ENCODE data around the gene FAM13A. TPM values are rescaled to one million over a fixed set of nuclear protein-coding genes. Genes with fewer than 3 reads are reported as not detected.

The FAM13A gene
- polyA plus RNA-seq, 1 experiment: 9.5 TPM

GRCh38 chr4:88720451-88721428 is 336.2 kb downstream of the FAM13A start:
- no peak for DNase-seq (ENCODE audit: low read depth)
- ChIA-PET CTCF (interaction anchor here (0.7 to 1.7 kb wide), 4 partner anchors 14 to 210 kb away, joined by 3 to 4 read pairs (median 3); no protein-coding TSS in a partner anchor), POLR2A (no interaction called here)
- H3K4me3 ChIP-seq (ENCODE audit: low read depth, low read length): no peak overlapping the region
- peaks cover 5% of the 10 kb centered on the region for H3K36me3 ChIP-seq (ENCODE audit: control insufficient read depth, insufficient read depth, low read length)
- no peaks in the 10 kb centered on the region for H3K27me3 ChIP-seq (ENCODE audit: control insufficient read depth, insufficient read depth, low read length)
- no peak for TF ChIP-seq CTCF (IDR thresholded peaks at IDR 0.05; ENCODE audit: insufficient read depth, low read depth, low read length)

DNA sequence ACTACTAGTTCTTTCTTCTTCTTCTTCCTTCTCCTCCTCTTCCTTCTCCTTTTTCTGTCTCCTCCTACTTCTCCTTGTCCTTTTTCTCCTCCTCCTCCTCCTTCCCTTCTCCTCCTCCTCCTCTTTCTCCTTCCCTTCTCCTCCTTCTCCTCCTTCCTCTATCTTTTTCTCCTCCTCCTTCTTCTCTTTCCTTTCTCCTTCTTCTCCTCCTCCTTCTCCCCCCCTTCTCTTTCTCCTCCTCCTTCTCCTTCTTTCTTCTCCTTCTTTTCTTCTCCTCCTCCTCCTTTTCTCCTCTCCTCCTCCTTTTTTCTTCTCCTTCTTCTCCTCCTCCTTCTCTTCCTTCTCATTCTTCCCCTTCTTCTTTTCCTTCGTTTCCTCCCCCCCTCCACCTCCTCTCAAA is 337.6 kb downstream of the FAM13A start:
- H3K27me3 ChIP-seq (ENCODE audit: control insufficient read depth, insufficient read depth, low read length): no peaks in the 10 kb centered on the region
- TF ChIP-seq CTCF (IDR thresholded peaks at IDR 0.05; ENCODE audit: insufficient read depth, low read depth, low read length): no peak
- H3K36me3 ChIP-seq (ENCODE audit: control insufficient read depth, insufficient read depth, low read length): peaks cover 5% of the 10 kb centered on the region
- ChIA-PET CTCF (no interaction called here), POLR2A (no interaction called here)
- no peak overlapping the region for H3K4me3 ChIP-seq (ENCODE audit: low read depth, low read length)
- DNase-seq (ENCODE audit: low read depth): no peak

DNA sequence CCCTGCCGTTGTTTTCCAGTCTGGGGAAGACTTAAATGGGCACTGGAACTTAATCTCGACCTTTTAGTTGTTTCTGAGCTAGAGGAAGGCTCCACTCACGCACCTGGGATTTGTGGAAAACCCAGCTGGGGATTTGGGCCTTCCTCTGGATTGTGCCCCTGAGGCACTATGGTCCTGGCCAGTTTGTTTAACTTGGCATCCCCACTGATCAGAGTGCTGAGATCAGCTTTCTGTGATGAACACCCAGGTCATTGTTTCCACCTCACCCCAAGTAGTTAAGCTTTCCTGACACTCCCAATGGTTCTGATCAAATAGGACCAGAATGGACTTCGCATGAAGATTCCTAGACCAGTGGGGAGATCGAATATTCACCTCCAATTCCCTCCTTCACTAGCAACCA is 338.9 kb downstream of the FAM13A start:
- Histone ChIP-seq H3K36me3 (ENCODE audit: control insufficient read depth, insufficient read depth, low read length) (peaks cover 3% of the 10 kb centered on the region), H3K27me3 (ENCODE audit: control insufficient read depth, insufficient read depth, low read length) (no peaks in the 10 kb centered on the region), H3K4me3 (ENCODE audit: low read depth, low read length) (no peak overlapping the region)
- DNase-seq (ENCODE audit: low read depth): no peak
- POLR2A ChIA-PET: no interaction called here
- CTCF ChIA-PET: interaction anchor here (1.6 kb wide), 1 partner anchor 11 kb away, joined by 4 read pairs; no protein-coding TSS in a partner anchor
- no peak for TF ChIP-seq CTCF (IDR thresholded peaks at IDR 0.05; ENCODE audit: insufficient read depth, low read depth, low read length)

GRCh38 chr4:88713782-88714181 is 343.2 kb downstream of the FAM13A start:
- no peak for TF ChIP-seq CTCF (IDR thresholded peaks at IDR 0.05; ENCODE audit: insufficient read depth, low read depth, low read length)
- H3K36me3 ChIP-seq (ENCODE audit: control insufficient read depth, insufficient read depth, low read length): peaks cover 3% of the 10 kb centered on the region
- POLR2A ChIA-PET: no interaction called here
- DNase-seq (ENCODE audit: low read depth): no peak
- H3K27me3 ChIP-seq (ENCODE audit: control insufficient read depth, insufficient read depth, low read length): no peaks in the 10 kb centered on the region
- H3K4me3 ChIP-seq (ENCODE audit: low read depth, low read length): no peak overlapping the region
- CTCF ChIA-PET: interaction anchor here (0.7 kb wide), 1 partner anchor 42 kb away, joined by 3 read pairs; no protein-coding TSS in a partner anchor

DNA sequence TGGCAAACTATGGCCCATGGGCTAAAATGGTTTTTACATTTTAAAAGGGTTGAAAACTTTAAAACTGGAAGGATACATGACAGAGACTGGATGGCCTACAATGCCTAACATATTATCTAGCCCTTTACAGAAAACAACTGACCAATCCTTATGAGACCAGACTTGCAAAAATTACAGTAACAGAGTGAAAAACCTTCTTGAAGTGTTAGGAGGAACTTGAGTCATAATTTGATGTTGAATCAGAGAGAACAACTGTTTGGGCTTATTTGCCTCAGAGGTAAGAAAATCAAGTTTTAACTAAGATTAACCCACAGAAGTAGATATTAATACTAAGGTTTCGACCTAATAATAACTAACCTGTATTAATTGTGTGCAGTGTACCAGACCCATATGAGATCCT is 347.0 kb downstream of the FAM13A start:
- CTCF ChIA-PET: interaction anchor here (1.6 kb wide), 1 partner anchor 14 kb away, joined by 4 read pairs; no protein-coding TSS in a partner anchor

More for the DNA sequence above, 347.0 kb downstream of the FAM13A start:
- no peak for TF ChIP-seq CTCF (IDR thresholded peaks at IDR 0.05; ENCODE audit: insufficient read depth, low read depth, low read length)
- no peak for DNase-seq (ENCODE audit: low read depth)
- POLR2A ChIA-PET: no interaction called here
- Histone ChIP-seq H3K27me3 (ENCODE audit: control insufficient read depth, insufficient read depth, low read length) (no peaks in the 10 kb centered on the region), H3K36me3 (ENCODE audit: control insufficient read depth, insufficient read depth, low read length) (peaks cover 2% of the 10 kb centered on the region; the same call in 1 of the 2 replicates), H3K4me3 (ENCODE audit: low read depth, low read length) (no peak overlapping the region)

All from BJ (cell line).